HK-2 (cell line): ENCODE measurements around the gene CCDC187.

Source experiments
- DNase-seq: peaks from one replicate; pipeline ENCODE4 v3.0.0-alpha.2; 2018; ENCODE audit not compliant: unreplicated experiment

CCDC187 gene

GRCh38 chr9:136297766-136298735 lies 5.8 kb downstream of the CCDC187 start:
- no peak for DNase-seq

- no peak for DNase-seq
Observed at GRCh38 chr9:136297016-136297691, 6.7 kb downstream of the CCDC187 start.

- DNase-seq, result no peak
Observed at GRCh38 chr9:136296434-136297015, 7.4 kb downstream of the CCDC187 start.

GRCh38 chr9:136295542-136296433 lies 8.1 kb downstream of the CCDC187 start:
- DNase-seq, result no peak

GRCh38 chr9:136295055-136295454 lies 8.8 kb downstream of the CCDC187 start:
- no peak for DNase-seq

- DNase-seq, result no peak
Observed at GRCh38 chr9:136294437-136294836, 9.5 kb downstream of the CCDC187 start.

GRCh38 chr9:136293476-136294077 lies 10.3 kb downstream of the CCDC187 start:
- DNase-seq, result no peak

- no peak for DNase-seq
Observed at GRCh38 chr9:136292591-136293448, 11.1 kb downstream of the CCDC187 start.

GRCh38 chr9:136292026-136292538 lies 11.8 kb downstream of the CCDC187 start:
- no peak for DNase-seq

GRCh38 chr9:136291306-136292025 lies 12.4 kb downstream of the CCDC187 start:
- DNase-seq, result no peak

- no peak for DNase-seq
Observed at GRCh38 chr9:136290508-136291000, 13.3 kb downstream of the CCDC187 start.

GRCh38 chr9:136289651-136290507 lies 14.0 kb downstream of the CCDC187 start:
- DNase-seq, result no peak

- no peak for DNase-seq
Observed at GRCh38 chr9:136287960-136288753, 15.7 kb downstream of the CCDC187 start.

GRCh38 chr9:136286987-136287379 lies 16.9 kb downstream of the CCDC187 start:
- no peak for DNase-seq

GRCh38 chr9:136286359-136286986 lies 17.4 kb downstream of the CCDC187 start:
- no peak for DNase-seq

- no peak for DNase-seq
Observed at GRCh38 chr9:136285501-136286358, 18.2 kb downstream of the CCDC187 start.
